Loucy (cell line): ENCODE data around the gene ADARB2.

Source experiments
- H2AFZ ChIP-seq: fragments of 200-600 bp; sonication (generic); 2 replicates; pipeline ENCODE4 v1.6.0; 2016; ENCODE audit warnings: antibody characterized with exemption, mild to moderate bottlenecking, low read length, moderate library complexity
- H3F3A ChIP-seq: fragments of 200-600 bp; 2 replicates; pipeline ENCODE4 v1.6.0; 2016; ENCODE audit warnings: antibody characterized with exemption, low read depth, mild to moderate bottlenecking
- H3K27me3 ChIP-seq: fragments of 200-600 bp; sonication (generic); 2 replicates; pipeline ENCODE4 v1.6.1; 2014; ENCODE audit warnings: low read length, mild to moderate bottlenecking; ENCODE audit not compliant: insufficient read depth, poor library complexity, severe bottlenecking
- H3K36me3 ChIP-seq: fragments of 200-600 bp; sonication (generic); 2 replicates; pipeline ENCODE4 v1.6.1; 2016; ENCODE audit warnings: low read length; ENCODE audit not compliant: insufficient read depth
- H3K4me1 ChIP-seq: fragments of 200-600 bp; sonication (generic); 2 replicates; pipeline ENCODE4 v1.5.1; 2014; ENCODE audit warnings: low read length, mild to moderate bottlenecking; ENCODE audit not compliant: insufficient read depth, poor library complexity, severe bottlenecking
- H3K4me2 ChIP-seq: fragments of 200-600 bp; sonication (generic); 2 replicates; pipeline ENCODE4 v1.6.0; 2014; ENCODE audit warnings: antibody characterized with exemption, low read length, low read depth, mild to moderate bottlenecking; ENCODE audit not compliant: poor library complexity, severe bottlenecking
- H3K4me3 ChIP-seq: fragments of 200-600 bp; sonication (generic); 2 replicates; pipeline ENCODE4 v1.5.1; 2014; ENCODE audit warnings: low read length, mild to moderate bottlenecking, mixed read lengths; ENCODE audit not compliant: poor library complexity, severe bottlenecking
- H3K79me2 ChIP-seq: fragments of 200-600 bp; sonication (generic); 2 replicates; pipeline ENCODE4 v1.6.1; 2014; ENCODE audit warnings: low read length; ENCODE audit not compliant: insufficient read depth
- H3K9ac ChIP-seq: fragments of 200-600 bp; sonication (generic); 2 replicates; pipeline ENCODE4 v1.6.0; 2014; ENCODE audit warnings: mild to moderate bottlenecking, low read depth, low read length, moderate library complexity; ENCODE audit not compliant: poor library complexity, severe bottlenecking
- H3K9me2 ChIP-seq: fragments of 200-600 bp; sonication (generic); replicated peaks from 2 replicates; pipeline ENCODE4 v1.6.1; 2016; ENCODE audit warnings: low read depth, low read length, mixed read lengths
- H3K9me3 ChIP-seq: fragments of 200-600 bp; sonication (generic); 2 replicates; pipeline ENCODE4 v1.6.1; 2014; ENCODE audit warnings: mild to moderate bottlenecking, antibody characterized with exemption, low read length, low read depth; ENCODE audit not compliant: insufficient read depth
- H4K20me1 ChIP-seq: fragments of 200-600 bp; sonication (generic); 2 replicates; pipeline ENCODE4 v1.6.0; 2014; ENCODE audit warnings: antibody characterized with exemption, low read length, mild to moderate bottlenecking; ENCODE audit not compliant: insufficient read depth, poor library complexity, severe bottlenecking
- EZH2phosphoT487 ChIP-seq: fragments of 200-600 bp; IDR thresholded peaks from 2 replicates; pipeline ENCODE4 v1.6.1; 2018; ENCODE audit warnings: antibody characterized with exemption, mild to moderate bottlenecking, moderate library complexity, borderline replicate concordance
- TF ChIP-seq, protein P1 (sequence below): fragments of 200-600 bp; sonication (generic); conservative IDR thresholded peaks from 2 replicates; pipeline ENCODE4 v1.5.1; 2014; ENCODE audit warnings: mild to moderate bottlenecking, antibody characterized with exemption, low read length

The ADARB2 gene

GRCh38 chr10:1358860-1359625 is 378.3 kb downstream of the ADARB2 start:
- Histone ChIP-seq H3K9ac (no peak overlapping the region), H2AFZ (no peak overlapping the region), H4K20me1 (no peaks in the 10 kb centered on the region), H3K4me2 (no peak overlapping the region), H3K9me2 (no peaks in the 10 kb centered on the region), H3K4me1 (no peaks in the 10 kb centered on the region), H3K79me2 (no peaks in the 10 kb centered on the region), H3F3A (no peaks in the 10 kb centered on the region), H3K36me3 (no peaks in the 10 kb centered on the region), H3K4me3 (no peak overlapping the region), H3K27me3 (no peaks in the 10 kb centered on the region), H3K9me3 (no peaks in the 10 kb centered on the region)
- TF ChIP-seq EZH2phosphoT487 = no peak
- TF ChIP-seq, protein P1, sequence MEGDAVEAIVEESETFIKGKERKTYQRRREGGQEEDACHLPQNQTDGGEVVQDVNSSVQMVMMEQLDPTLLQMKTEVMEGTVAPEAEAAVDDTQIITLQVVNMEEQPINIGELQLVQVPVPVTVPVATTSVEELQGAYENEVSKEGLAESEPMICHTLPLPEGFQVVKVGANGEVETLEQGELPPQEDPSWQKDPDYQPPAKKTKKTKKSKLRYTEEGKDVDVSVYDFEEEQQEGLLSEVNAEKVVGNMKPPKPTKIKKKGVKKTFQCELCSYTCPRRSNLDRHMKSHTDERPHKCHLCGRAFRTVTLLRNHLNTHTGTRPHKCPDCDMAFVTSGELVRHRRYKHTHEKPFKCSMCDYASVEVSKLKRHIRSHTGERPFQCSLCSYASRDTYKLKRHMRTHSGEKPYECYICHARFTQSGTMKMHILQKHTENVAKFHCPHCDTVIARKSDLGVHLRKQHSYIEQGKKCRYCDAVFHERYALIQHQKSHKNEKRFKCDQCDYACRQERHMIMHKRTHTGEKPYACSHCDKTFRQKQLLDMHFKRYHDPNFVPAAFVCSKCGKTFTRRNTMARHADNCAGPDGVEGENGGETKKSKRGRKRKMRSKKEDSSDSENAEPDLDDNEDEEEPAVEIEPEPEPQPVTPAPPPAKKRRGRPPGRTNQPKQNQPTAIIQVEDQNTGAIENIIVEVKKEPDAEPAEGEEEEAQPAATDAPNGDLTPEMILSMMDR = no peak

GRCh38 chr10:1358147-1358546 is 379.2 kb downstream of the ADARB2 start:
- Histone ChIP-seq H3K9me3 (no peaks in the 10 kb centered on the region), H3K9me2 (no peaks in the 10 kb centered on the region), H2AFZ (no peak overlapping the region), H3K36me3 (no peaks in the 10 kb centered on the region), H3K4me2 (no peak overlapping the region), H3K79me2 (no peaks in the 10 kb centered on the region), H3K4me3 (no peak overlapping the region), H3K4me1 (no peaks in the 10 kb centered on the region), H3K9ac (no peak overlapping the region), H3K27me3 (no peaks in the 10 kb centered on the region), H3F3A (no peaks in the 10 kb centered on the region), H4K20me1 (no peaks in the 10 kb centered on the region)
- TF ChIP-seq, protein P1 = no peak
- no peak for TF ChIP-seq EZH2phosphoT487

- no peak overlapping the region for H3K9ac ChIP-seq
- no peaks in the 10 kb centered on the region for H4K20me1 ChIP-seq
- H3K4me3 ChIP-seq = no peak overlapping the region
- no peaks in the 10 kb centered on the region for H3K9me3 ChIP-seq
- no peak overlapping the region for H3K4me2 ChIP-seq
- H3K9me2 ChIP-seq = no peaks in the 10 kb centered on the region
- no peak overlapping the region for H2AFZ ChIP-seq
- TF ChIP-seq, protein P1 = no peak
- TF ChIP-seq EZH2phosphoT487 = no peak
- H3K79me2 ChIP-seq = no peaks in the 10 kb centered on the region
- no peaks in the 10 kb centered on the region for H3K4me1 ChIP-seq
- no peaks in the 10 kb centered on the region for H3K27me3 ChIP-seq
- H3F3A ChIP-seq = no peaks in the 10 kb centered on the region
- no peaks in the 10 kb centered on the region for H3K36me3 ChIP-seq
Measured at GRCh38 chr10:1356349-1356748, 381.0 kb downstream of the ADARB2 start.
